SK-N-SH treated with all-trans-retinoic acid at 6 μM for 48 hours (cell line): ENCODE measurements around the gene ELFN2.
A peak's percentile ranks its signal among the peaks of the same experiment; 100 is the strongest.

Source experiments
- BACH2 ChIP-seq: fragments of 250-450 bp; sonication (Bioruptor Pico); IDR thresholded peaks from 2 replicates; pipeline ENCODE4 v1.9.0; 2021; ENCODE audit warnings: mild to moderate bottlenecking, borderline replicate concordance
- CREB5 ChIP-seq: fragments of 250-450 bp; sonication (Bioruptor Pico); IDR thresholded peaks from 2 replicates; pipeline ENCODE4 v1.5.1; 2020; ENCODE audit warnings: low read depth, mild to moderate bottlenecking, moderate library complexity
- CSDC2 ChIP-seq: fragments of 250-450 bp; sonication (Bioruptor Pico); IDR thresholded peaks from 2 replicates; pipeline ENCODE4 v1.5.0; 2020; ENCODE audit warnings: mild to moderate bottlenecking, moderate library complexity
- ESRRG ChIP-seq: fragments of 250-450 bp; sonication (Bioruptor Pico); IDR thresholded peaks from 2 replicates; pipeline ENCODE4 v1.6.1; 2021; ENCODE audit warnings: mild to moderate bottlenecking
- GLIS3 ChIP-seq: fragments of 250-450 bp; sonication (Bioruptor Pico); IDR thresholded peaks from 2 replicates; pipeline ENCODE4 v1.5.0; 2020; ENCODE audit warnings: mild to moderate bottlenecking, moderate library complexity
- PATZ1 ChIP-seq: fragments of 250-450 bp; sonication (Bioruptor Pico); IDR thresholded peaks from 2 replicates; pipeline ENCODE4 v1.8.0; 2020; ENCODE audit warnings: mild to moderate bottlenecking, moderate library complexity, borderline replicate concordance
- POU6F1 ChIP-seq: fragments of 250-450 bp; sonication (Bioruptor Pico); IDR thresholded peaks from 2 replicates; pipeline ENCODE4 v1.8.0; 2021; ENCODE audit warnings: low read depth, mild to moderate bottlenecking, moderate library complexity, borderline replicate concordance
- PPARA ChIP-seq: fragments of 250-450 bp; sonication (Bioruptor Pico); IDR thresholded peaks from 2 replicates; pipeline ENCODE4 v1.5.0; 2020; ENCODE audit warnings: mild to moderate bottlenecking, borderline replicate concordance
- ZC3H10 ChIP-seq: fragments of 250-450 bp; sonication (Bioruptor Pico); IDR thresholded peaks from 2 replicates; pipeline ENCODE4 v1.5.1; 2021; ENCODE audit warnings: mild to moderate bottlenecking, moderate library complexity
- ZFP3 ChIP-seq: fragments of 250-450 bp; sonication (Bioruptor Pico); IDR thresholded peaks from 2 replicates; pipeline ENCODE4 v1.5.0; 2020; ENCODE audit warnings: mild to moderate bottlenecking, moderate library complexity
- ZFP30 ChIP-seq: fragments of 450-650 bp; formaldehyde crosslinking; IDR thresholded peaks from 2 replicates; pipeline ENCODE4 v1.5.0; 2022; ENCODE audit warnings: mild to moderate bottlenecking, moderate library complexity
- ZNF70 ChIP-seq: fragments of 450-650 bp; formaldehyde crosslinking; IDR thresholded peaks from 2 replicates; pipeline ENCODE4 v1.5.0; 2020; ENCODE audit warnings: mild to moderate bottlenecking, moderate library complexity
- ZNF8 ChIP-seq: fragments of 450-650 bp; formaldehyde crosslinking; IDR thresholded peaks from 2 replicates; pipeline ENCODE4 v1.5.0; 2020; ENCODE audit warnings: mild to moderate bottlenecking, moderate library complexity

GRCh38 chr22:37428649-37429586 is 1.6 kb upstream of the ELFN2 start:
- no peak for TF ChIP-seq ZC3H10
- TF ChIP-seq ESRRG, result no peak
- TF ChIP-seq POU6F1 (CRISPR knock-in tag), result no peak
- TF ChIP-seq PATZ1 (CRISPR knock-in tag), result no peak
- no peak for TF ChIP-seq CREB5
- no peak for TF ChIP-seq ZNF8 (CRISPR knock-in tag)
- no peak for TF ChIP-seq GLIS3 (CRISPR knock-in tag)
- no peak for TF ChIP-seq PPARA (CRISPR knock-in tag)
- TF ChIP-seq ZFP30, result no peak
- no peak for TF ChIP-seq ZNF70 (CRISPR knock-in tag)
- TF ChIP-seq BACH2 (CRISPR knock-in tag), result no peak
- TF ChIP-seq CSDC2, result no peak
- peak; percentile 99 for TF ChIP-seq ZFP3 (CRISPR knock-in tag)
